ACC112 (cell line): ENCODE data around the gene RHBDD2.
"Not testable (repeated sequence)": the region's sequence is repeated elsewhere in the genome, so short reads cannot be mapped to it uniquely, and the experiment has no call there.

Experiments used
- H2AFZ ChIP-seq: fragments of 200-600 bp; sonication (generic); one replicate; pipeline ENCODE4 v1.6.0; 2017; ENCODE audit warnings: antibody characterized with exemption, low read length; ENCODE audit not compliant: unreplicated experiment
- H3K27ac ChIP-seq: fragments of 200-600 bp; sonication (generic); 2 replicates; pipeline ENCODE4 v1.5.1; 2014; ENCODE audit warnings: low read depth, mild to moderate bottlenecking, antibody characterized with exemption, low read length, moderate library complexity
- H3K27me3 ChIP-seq: fragments of 200-600 bp; sonication (generic); 2 replicates; pipeline ENCODE4 v1.6.1; 2014; ENCODE audit warnings: mild to moderate bottlenecking, antibody characterized with exemption, low read length, moderate library complexity, mixed read lengths; ENCODE audit not compliant: insufficient read depth
- H3K36me3 ChIP-seq: fragments of 200-600 bp; sonication (generic); 2 replicates; pipeline ENCODE4 v1.6.1; 2016; ENCODE audit warnings: mild to moderate bottlenecking, antibody characterized with exemption, low read length, moderate library complexity, mixed read lengths; ENCODE audit not compliant: insufficient read depth
- H3K4me1 ChIP-seq: fragments of 200-600 bp; sonication (generic); one replicate; pipeline ENCODE4 v1.6.1; 2016; ENCODE audit warnings: low read length, mixed read lengths; ENCODE audit not compliant: insufficient read depth, unreplicated experiment, control insufficient read depth
- H3K4me3 ChIP-seq: fragments of 200-600 bp; sonication (generic); 2 replicates; pipeline ENCODE4 v1.5.1; 2014; ENCODE audit warnings: mild to moderate bottlenecking, low read depth, low read length
- H3K79me2 ChIP-seq: fragments of 200-600 bp; sonication (generic); one replicate; pipeline ENCODE4 v1.6.0; 2016; ENCODE audit warnings: low read length; ENCODE audit not compliant: control insufficient read depth, unreplicated experiment, insufficient read depth

The RHBDD2 gene

DNA sequence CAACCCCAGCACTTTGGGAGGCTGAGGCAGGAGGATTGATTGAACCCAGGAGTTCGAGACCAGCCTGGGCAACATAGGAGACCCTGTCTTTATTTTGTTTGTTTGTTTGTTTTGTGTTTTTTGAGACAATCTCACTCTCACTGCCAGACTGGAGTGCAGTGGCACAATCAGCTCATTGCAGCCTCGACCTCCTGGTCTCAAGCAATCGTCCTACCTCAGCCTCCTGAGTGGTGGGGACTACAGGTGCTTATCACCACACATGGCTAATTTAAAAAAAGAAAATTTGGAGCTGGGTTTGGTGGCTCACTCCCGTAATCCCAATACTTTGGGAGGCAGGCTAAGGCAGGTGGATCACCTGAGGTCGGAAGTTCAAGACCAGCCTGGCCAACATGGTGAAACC is 34.7 kb upstream of the RHBDD2 start:
- no peak overlapping the region for H3K27ac ChIP-seq
- peaks cover 17% of the 10 kb centered on the region for H3K4me1 ChIP-seq

DNA sequence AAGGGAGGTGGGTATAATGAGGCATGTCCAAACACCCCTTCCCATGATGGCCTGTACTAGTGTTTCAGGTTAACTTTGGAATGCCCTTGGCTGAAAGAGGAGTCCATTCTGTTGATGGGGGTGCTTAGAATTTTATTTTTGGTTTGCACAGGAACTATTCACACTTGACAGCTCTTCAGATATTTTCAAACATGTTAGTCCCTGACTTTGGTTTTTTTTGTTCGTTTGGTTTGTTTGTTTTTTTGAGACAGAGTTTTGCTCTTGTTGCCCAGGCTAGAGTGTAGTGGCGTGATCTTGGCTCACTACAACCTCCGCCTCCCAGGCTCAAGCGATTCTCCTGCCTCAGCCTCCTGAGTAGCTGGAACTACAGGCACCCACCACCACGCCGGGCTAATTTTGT is 33.7 kb upstream of the RHBDD2 start:
- peaks cover 17% of the 10 kb centered on the region for H3K4me1 ChIP-seq
- not testable (repeated sequence) for H3K79me2 ChIP-seq, H3K4me3 ChIP-seq, H3K36me3 ChIP-seq, H3K27ac ChIP-seq, H3K27me3 ChIP-seq, H2AFZ ChIP-seq

More for the DNA sequence above, 34.7 kb upstream of the RHBDD2 start:
- Histone ChIP-seq H3K79me2 (no peaks in the 10 kb centered on the region), H3K4me3 (no peak overlapping the region), H3K36me3 (no peaks in the 10 kb centered on the region), H3K27me3 (no peaks in the 10 kb centered on the region), H2AFZ (no peak overlapping the region)

- H3K36me3 ChIP-seq = no peaks in the 10 kb centered on the region
Measured at GRCh38 chr7:75847707-75848106, 31.1 kb upstream of the RHBDD2 start.

GRCh38 chr7:75849573-75849972 is 29.3 kb upstream of the RHBDD2 start:
- H3K27me3 ChIP-seq = no peaks in the 10 kb centered on the region
- no peak overlapping the region for H3K27ac ChIP-seq
- no peaks in the 10 kb centered on the region for H3K79me2 ChIP-seq
- H3K4me1 ChIP-seq = no peaks in the 10 kb centered on the region
- H2AFZ ChIP-seq = no peak overlapping the region
- no peak overlapping the region for H3K4me3 ChIP-seq
- no peaks in the 10 kb centered on the region for H3K36me3 ChIP-seq

More at GRCh38 chr7:75847707-75848106, 31.1 kb upstream of the RHBDD2 start:
- Histone ChIP-seq H2AFZ (no peak overlapping the region), H3K27me3 (no peaks in the 10 kb centered on the region), H3K27ac (no peak overlapping the region), H3K79me2 (no peaks in the 10 kb centered on the region), H3K4me3 (no peak overlapping the region), H3K4me1 (peaks cover 7% of the 10 kb centered on the region)

DNA sequence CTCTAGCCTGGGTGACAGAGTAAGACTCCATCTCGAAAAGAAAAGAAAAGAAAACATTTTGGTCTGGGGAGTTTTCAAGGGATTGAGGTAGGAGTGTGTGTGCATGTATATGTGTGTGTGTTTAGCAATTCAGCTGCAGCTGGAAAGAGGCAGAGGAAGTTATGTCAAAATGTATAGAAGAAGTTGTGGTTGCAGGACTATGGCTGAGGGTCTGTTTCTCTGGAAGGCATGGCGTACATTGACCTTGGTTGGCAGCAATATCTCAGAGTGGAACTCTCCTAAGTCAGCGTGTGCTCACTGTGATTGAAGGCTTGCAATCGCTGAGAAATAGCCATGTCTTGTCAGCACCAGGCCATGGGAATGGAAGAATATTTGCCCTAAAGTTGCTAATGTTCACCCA is 28.6 kb upstream of the RHBDD2 start:
- Histone ChIP-seq H3K79me2 (no peaks in the 10 kb centered on the region), H3K27ac (no peak overlapping the region)

DNA sequence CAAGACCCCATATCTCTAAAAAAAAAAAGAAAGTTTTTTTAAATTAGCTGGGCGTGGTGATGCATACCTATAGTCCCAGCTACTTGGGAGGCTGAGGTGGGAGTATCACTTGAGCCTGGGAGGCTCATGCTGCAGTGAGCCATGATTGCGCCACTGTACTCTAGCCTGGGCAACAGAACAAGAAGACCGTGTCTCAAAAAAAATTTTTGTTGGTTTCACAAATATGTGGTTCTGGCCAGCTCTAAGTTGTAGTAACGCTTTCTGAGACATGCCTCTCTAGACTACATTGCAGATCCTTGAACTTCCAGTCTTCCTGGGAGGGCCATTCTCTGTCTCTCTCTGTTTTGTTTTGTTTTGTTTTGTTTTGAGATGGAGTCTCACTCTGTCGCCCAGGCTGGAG is 24.6 kb upstream of the RHBDD2 start:
- Histone ChIP-seq H3K27me3 (no peaks in the 10 kb centered on the region), H3K27ac (no peak overlapping the region), H3K4me1 (no peaks in the 10 kb centered on the region), H2AFZ (no peak overlapping the region), H3K36me3 (no peaks in the 10 kb centered on the region), H3K79me2 (no peaks in the 10 kb centered on the region), H3K4me3 (no peak overlapping the region)

More for the DNA sequence above, 28.6 kb upstream of the RHBDD2 start:
- Histone ChIP-seq H2AFZ (no peak overlapping the region), H3K4me1 (no peaks in the 10 kb centered on the region), H3K27me3 (no peaks in the 10 kb centered on the region), H3K4me3 (no peak overlapping the region), H3K36me3 (no peaks in the 10 kb centered on the region)

GRCh38 chr7:75854813-75855345 is 24.0 kb upstream of the RHBDD2 start:
- H3K27me3 ChIP-seq, H3K79me2 ChIP-seq, H2AFZ ChIP-seq, H3K36me3 ChIP-seq, H3K4me3 ChIP-seq, H3K4me1 ChIP-seq, H3K27ac ChIP-seq: not testable (repeated sequence)

DNA sequence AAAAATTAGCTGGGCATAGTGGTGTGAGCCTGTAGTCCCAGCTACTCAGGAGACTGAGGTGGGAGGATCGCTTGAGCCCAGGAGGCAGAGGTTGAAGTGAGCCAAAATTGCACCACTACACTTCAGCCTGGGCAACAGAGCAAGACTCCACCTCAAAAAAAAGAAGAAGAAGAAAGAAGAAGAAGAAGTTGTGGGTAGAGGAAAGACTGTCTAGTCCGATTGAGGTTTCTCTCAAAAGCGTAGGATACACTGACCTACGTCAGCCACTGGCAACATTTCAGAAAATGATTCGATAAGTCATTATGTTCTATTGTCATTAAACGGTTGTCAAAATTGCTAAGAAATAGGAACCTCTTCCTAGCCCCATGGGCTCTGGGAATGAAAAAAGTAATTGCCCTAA is 22.3 kb upstream of the RHBDD2 start:
- no peak overlapping the region for H2AFZ ChIP-seq
- no peaks in the 10 kb centered on the region for H3K27me3 ChIP-seq
- no peaks in the 10 kb centered on the region for H3K36me3 ChIP-seq
- H3K79me2 ChIP-seq = no peaks in the 10 kb centered on the region
- no peaks in the 10 kb centered on the region for H3K4me1 ChIP-seq
- H3K4me3 ChIP-seq = no peak overlapping the region
- no peak overlapping the region for H3K27ac ChIP-seq

GRCh38 chr7:75858410-75858809 is 20.4 kb upstream of the RHBDD2 start:
- Histone ChIP-seq H2AFZ (no peak overlapping the region), H3K27me3 (no peaks in the 10 kb centered on the region), H3K36me3 (no peaks in the 10 kb centered on the region), H3K79me2 (no peaks in the 10 kb centered on the region), H3K27ac (no peak overlapping the region), H3K4me3 (no peak overlapping the region), H3K4me1 (no peaks in the 10 kb centered on the region)

DNA sequence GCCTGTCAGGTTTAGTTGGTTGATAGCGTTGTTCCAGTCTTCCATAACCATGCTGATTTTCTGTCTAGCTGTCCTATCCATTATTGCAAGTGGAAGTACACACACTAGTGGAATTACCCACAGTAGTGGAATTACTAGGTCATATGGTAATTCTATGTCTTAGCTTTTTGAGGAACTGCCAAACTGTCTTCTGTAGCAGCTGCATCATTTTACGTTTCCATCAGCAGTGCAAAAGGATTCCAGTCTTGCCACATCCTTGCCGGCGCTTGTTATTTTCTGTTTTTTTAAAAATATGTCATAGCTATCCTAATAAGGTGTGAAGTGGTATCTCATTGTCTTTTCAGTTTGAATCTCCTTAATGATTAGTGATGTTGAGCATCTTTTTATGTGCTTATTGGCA is 17.2 kb upstream of the RHBDD2 start:
- Histone ChIP-seq H2AFZ (no peak overlapping the region), H3K27ac (no peak overlapping the region), H3K27me3 (no peaks in the 10 kb centered on the region), H3K4me3 (no peak overlapping the region), H3K79me2 (no peaks in the 10 kb centered on the region), H3K36me3 (no peaks in the 10 kb centered on the region), H3K4me1 (peaks cover 6% of the 10 kb centered on the region)

- H3K36me3 ChIP-seq, H3K79me2 ChIP-seq, H3K4me3 ChIP-seq, H3K27ac ChIP-seq, H3K4me1 ChIP-seq, H2AFZ ChIP-seq, H3K27me3 ChIP-seq: not testable (repeated sequence)
Measured at GRCh38 chr7:75864251-75864650, 14.6 kb upstream of the RHBDD2 start.
